AG09309 (cell line): ENCODE measurements around the gene PPP1R13L.

Source experiments
- DNase-seq: peaks from one replicate; pipeline ENCODE4 v3.0.0-alpha.2; 2010; ENCODE audit warnings: low read depth
- H3K4me3 ChIP-seq: 2 replicates; pipeline ENCODE4 v1.5.1; 2011; ENCODE audit warnings: mild to moderate bottlenecking, low read depth, low read length, moderate library complexity; ENCODE audit not compliant: control insufficient read depth
- TF ChIP-seq, protein P1 (sequence below): IDR thresholded peaks from 2 replicates; pipeline ENCODE4 v1.5.1; 2011; ENCODE audit warnings: mild to moderate bottlenecking, low read depth, low read length, inconsistent platforms; ENCODE audit not compliant: insufficient read depth, control insufficient read depth; ENCODE audit errors: missing control alignments

Gene PPP1R13L

DNA sequence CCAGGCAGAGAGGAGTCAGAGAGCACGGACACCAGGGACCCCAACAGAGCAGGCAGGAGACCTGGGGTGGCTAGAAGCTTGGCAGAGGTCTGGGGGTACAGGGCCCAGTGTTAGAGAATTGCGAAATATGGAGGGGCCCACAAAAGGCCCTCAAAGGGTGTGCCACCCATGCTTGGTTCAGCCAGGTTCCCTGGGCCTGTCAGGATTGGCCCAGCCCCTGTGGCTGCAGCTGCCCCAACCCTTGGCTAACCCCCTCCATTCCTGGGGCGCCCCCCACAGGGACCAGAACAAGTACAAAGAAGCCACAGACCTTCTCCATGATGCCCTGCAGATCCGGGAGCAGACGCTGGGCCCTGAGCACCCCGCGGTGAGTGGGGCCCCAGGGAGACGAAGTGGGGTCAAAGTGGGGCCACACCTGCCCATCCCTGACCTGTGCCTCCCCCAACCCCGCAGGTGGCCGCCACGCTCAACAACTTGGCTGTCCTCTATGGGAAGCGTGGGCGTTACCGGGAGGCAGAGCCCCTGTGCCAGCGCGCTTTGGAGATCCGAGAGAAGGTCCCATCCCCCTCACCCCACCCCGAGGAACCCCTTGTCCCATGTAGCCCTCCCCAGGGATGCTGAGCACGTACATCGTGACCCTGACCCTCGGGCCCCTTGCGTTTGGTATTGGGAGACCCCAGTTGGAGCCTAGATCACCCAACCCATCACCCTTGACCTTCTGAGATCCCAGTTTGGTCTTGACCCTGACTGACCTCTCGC, 56.3 kb downstream of the PPP1R13L start:
- H3K4me3 ChIP-seq = no peak overlapping the region
- TF ChIP-seq, protein P1, sequence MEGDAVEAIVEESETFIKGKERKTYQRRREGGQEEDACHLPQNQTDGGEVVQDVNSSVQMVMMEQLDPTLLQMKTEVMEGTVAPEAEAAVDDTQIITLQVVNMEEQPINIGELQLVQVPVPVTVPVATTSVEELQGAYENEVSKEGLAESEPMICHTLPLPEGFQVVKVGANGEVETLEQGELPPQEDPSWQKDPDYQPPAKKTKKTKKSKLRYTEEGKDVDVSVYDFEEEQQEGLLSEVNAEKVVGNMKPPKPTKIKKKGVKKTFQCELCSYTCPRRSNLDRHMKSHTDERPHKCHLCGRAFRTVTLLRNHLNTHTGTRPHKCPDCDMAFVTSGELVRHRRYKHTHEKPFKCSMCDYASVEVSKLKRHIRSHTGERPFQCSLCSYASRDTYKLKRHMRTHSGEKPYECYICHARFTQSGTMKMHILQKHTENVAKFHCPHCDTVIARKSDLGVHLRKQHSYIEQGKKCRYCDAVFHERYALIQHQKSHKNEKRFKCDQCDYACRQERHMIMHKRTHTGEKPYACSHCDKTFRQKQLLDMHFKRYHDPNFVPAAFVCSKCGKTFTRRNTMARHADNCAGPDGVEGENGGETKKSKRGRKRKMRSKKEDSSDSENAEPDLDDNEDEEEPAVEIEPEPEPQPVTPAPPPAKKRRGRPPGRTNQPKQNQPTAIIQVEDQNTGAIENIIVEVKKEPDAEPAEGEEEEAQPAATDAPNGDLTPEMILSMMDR = no peak
- DNase-seq = no peak

DNA sequence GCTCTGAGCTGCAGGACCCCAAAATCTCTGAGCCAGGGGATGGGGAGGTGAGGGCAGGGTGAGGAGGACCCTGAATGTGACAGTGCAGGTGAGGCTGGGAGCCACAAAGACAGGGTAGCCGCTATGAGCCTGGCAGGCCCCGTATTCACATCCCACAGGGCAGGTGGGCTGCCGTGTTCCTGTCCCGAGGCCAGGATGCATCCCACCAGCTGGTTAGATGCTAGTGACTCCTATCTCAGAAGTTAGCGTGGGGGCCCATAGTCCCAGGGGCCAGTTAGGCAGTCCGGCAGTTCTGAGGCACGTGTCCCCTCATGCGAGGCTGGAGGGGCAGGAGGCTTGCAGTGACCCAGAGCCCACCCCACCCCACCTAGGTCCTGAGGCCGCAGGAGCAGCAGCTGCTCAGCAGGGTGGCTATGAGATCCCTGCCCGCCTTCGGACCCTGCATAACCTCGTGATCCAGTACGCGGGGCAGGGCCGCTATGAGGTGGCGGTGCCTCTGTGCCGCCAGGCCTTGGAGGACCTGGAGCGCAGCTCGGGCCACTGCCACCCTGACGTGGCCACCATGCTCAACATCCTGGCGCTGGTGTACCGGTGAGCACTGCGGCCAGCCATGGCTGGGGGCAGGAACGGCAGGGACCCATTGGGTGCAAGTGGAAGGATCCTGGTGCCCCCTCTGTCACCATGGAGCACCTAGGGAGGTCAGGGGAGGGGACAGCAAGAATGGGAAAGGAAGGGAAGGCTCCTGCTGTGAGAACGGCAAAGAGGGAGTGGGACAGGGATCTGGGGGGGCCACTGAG, 57.1 kb downstream of the PPP1R13L start:
- DNase-seq = no peak
- H3K4me3 ChIP-seq = no peak overlapping the region
- TF ChIP-seq, protein P1 = no peak

DNA sequence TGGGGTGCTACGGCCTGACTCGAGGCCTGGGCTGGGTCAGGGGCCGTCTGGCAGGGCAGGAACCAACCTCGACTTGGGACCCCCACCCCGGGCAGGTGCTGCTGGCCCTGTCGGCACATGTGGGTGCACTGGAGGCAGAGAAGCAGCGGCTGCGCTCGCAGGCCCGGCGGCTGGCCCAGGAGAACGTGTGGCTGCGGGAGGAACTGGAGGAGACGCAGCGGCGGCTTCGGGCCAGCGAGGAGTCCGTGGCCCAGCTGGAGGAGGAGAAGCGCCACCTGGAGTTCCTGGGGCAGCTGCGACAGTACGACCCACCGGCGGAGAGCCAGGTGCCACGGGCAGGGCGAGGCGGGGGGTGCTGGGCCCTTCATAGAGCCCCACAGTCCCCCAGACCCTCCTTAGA, 58.4 kb downstream of the PPP1R13L start:
- TF ChIP-seq, protein P1 = no peak
- no peak overlapping the region for H3K4me3 ChIP-seq
- DNase-seq = no peak

GRCh38 chr19:45345506-45345860, 59.4 kb downstream of the PPP1R13L start:
- no peak for DNase-seq
- no peak overlapping the region for H3K4me3 ChIP-seq
- TF ChIP-seq, protein P1 = no peak

DNA sequence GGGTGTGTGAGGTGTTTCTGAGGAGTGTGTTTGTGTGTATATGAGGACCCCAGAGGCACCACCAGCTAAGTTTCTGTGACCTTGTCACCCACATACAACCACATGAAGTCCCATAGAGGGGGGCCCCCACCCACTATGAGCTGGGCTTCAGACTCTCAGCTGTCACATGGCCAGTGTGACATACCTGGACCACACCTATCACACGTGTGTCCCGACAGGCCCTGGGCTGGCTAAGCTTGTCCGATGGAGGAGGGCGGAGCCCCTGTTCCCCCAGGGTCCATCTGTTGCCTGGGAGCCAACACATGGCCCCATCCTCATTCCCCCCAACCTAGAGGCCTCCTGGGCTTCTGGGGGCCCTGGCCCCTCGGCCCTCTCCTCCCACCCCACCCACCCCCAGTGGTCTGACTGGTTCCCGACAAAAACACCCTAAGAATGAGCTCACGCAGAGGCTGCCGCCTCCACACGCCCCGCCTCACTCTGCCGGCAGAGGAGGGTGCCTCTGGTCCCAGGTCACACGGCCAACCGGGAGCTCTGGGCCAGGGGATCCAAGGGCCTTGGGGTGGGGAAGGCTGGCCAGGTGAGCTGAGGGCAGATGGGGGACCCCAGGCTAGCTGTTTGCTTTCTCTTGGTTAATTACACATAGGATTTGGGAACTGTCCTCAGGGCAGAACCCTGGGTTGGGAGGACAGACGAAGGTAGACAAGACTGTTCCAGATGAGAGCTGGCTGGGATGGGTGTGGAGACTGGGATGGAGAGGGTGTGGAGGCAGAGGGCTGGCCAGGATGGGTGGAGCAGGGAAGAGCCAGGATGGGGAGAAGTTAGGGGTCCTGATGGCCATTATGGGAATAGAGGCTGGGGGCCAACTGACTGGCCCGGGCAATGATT, 60.0 kb downstream of the PPP1R13L start:
- no peak for DNase-seq
- H3K4me3 ChIP-seq = no peak overlapping the region
- TF ChIP-seq, protein P1 = no peak

DNA sequence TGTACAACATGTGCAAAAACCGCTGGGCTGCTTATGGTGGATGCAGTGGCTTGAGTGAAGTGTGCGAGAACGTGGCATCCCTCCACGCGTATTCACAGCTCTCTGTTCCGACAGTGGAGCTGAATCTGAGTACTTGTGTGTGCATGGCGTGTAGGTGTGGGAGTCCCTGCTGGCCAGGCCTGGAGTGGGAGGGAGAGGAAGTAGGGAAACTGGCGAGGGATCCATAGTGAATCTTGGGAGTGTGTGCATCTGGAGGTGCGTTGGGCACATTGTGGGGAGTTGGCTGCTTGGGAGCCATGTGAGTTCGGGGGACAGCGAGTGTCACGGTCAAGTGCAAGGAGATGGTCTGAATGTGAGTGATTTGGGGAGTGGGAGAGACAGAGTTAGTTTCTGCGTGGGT, 62.0 kb downstream of the PPP1R13L start:
- TF ChIP-seq, protein P1 = no peak
- no peak overlapping the region for H3K4me3 ChIP-seq
- DNase-seq = no peak
